NCI-H1694 (cell line): Measurements from ENCODE around the gene SYT8.

ENCODE experiments used
- DNase-seq: peaks from one replicate; lab custom pipeline; 2025; lab: John Stamatoyannopoulos, UW

Gene SYT8

GRCh38 chr11:1832211-1832919 is 2.4 kb upstream of the SYT8 start:
- DNase-seq: no peak

GRCh38 chr11:1832920-1833295 is 1.9 kb upstream of the SYT8 start:
- DNase-seq: no peak

- DNase-seq: no peak
These were observed 654 bp upstream of the SYT8 start for GRCh38 chr11:1834062-1834610.

GRCh38 chr11:1835671-1836010 is 851 bp downstream of the SYT8 start:
- DNase-seq: no peak

- no peak for DNase-seq
These were observed 1.5 kb downstream of the SYT8 start for GRCh38 chr11:1836011-1836945.

- DNase-seq: no peak
These were observed 2.6 kb downstream of the SYT8 start for GRCh38 chr11:1837171-1838076.

- DNase-seq: no peak
These were observed 3.3 kb downstream of the SYT8 start for GRCh38 chr11:1838077-1838425.

GRCh38 chr11:1838426-1839144 is 3.8 kb downstream of the SYT8 start, which contains the start of gene TNNI2:
TNNI2 (plus strand) TSS chr11:1838981; CDS start chr11:1839697, 716 bp downstream.
- DNase-seq: no peak

GRCh38 chr11:1839204-1839923 is 4.6 kb downstream of the SYT8 start:
- DNase-seq: no peak

GRCh38 chr11:1839924-1840779 is 5.4 kb downstream of the SYT8 start:
- DNase-seq: no peak

GRCh38 chr11:1840780-1841480 is 6.1 kb downstream of the SYT8 start:
- DNase-seq: no peak

GRCh38 chr11:1841511-1842148 is 6.8 kb downstream of the SYT8 start:
- no peak for DNase-seq

- DNase-seq: no peak
These were observed 7.6 kb downstream of the SYT8 start for GRCh38 chr11:1842149-1843097.

GRCh38 chr11:1843098-1843473 is 8.3 kb downstream of the SYT8 start:
- DNase-seq: no peak

- no peak for DNase-seq
These were observed 9.0 kb downstream of the SYT8 start for GRCh38 chr11:1843796-1844195.

GRCh38 chr11:1844221-1845094 is 9.7 kb downstream of the SYT8 start:
- no peak for DNase-seq

- no peak for DNase-seq
These were observed 10.3 kb downstream of the SYT8 start for GRCh38 chr11:1845095-1845429.
